ENCODE data around the gene PTGER1. TPM values are rescaled to one million over a fixed set of nuclear protein-coding genes. Genes with fewer than 3 reads are reported as not detected.

The PTGER1 gene
- total and polyA plus RNA-seq, 2 donors (not counting 3 experiments of a cell fraction or from before 2014, with no cell fraction given): 0.21 to 0.40 TPM

- Histone ChIP-seq H3K36me3 (ENCODE audit: control insufficient read depth in 2 of 2, extremely low read depth in 1 of 2, insufficient read depth in 2 of 2, low read length in 2 of 2) (no peaks in the 10 kb centered on the region), H3K9ac (replicated peaks; ENCODE audit: extremely low read depth, insufficient read depth, low read length) (no peak overlapping the region), H3K79me2 (ENCODE audit: control insufficient read depth, insufficient read depth, low read length) (no peaks in the 10 kb centered on the region), H3K27ac (ENCODE audit: insufficient read depth, low read depth, low read length) (no peak overlapping the region), H4K20me1 (replicated peaks; ENCODE audit: control insufficient read depth, extremely low read depth, insufficient read depth, low read length) (no peaks in the 10 kb centered on the region), H3K4me1 (ENCODE audit: control insufficient read depth, extremely low read depth, insufficient read depth, low read length) (peaks cover 10% of the 10 kb centered on the region), H3K9me3 (replicated peaks; ENCODE audit: control insufficient read depth, insufficient read depth, low read length) (no peaks in the 10 kb centered on the region), H3K27me3 (ENCODE audit: control insufficient read depth in 2 of 2, insufficient read depth in 2 of 2, low read length in 2 of 2) (peaks cover 0 to 2% of the 10 kb centered on the region in 2 experiments), H3K4me2 (ENCODE audit: insufficient read depth, low read length) (no peak overlapping the region), H3K9me1 (replicated peaks; ENCODE audit: control insufficient read depth, extremely low read depth, insufficient read depth, low read length) (no peaks in the 10 kb centered on the region), H2AFZ (ENCODE audit: low read depth, low read length) (no peak overlapping the region), H3K4me3 (replicated peaks in 1 of 3; ENCODE audit: insufficient read depth in 1 of 3, low read depth in 1 of 3, low read length in 3 of 3) (no peak overlapping the region)
- DNase-seq (ENCODE audit: low read depth, low spot score) (no peak), FAIRE-seq (no peak)
- POLR2A ChIA-PET: no interaction called here
- CTCF ChIA-PET: no interaction called here
- intact Hi-C loops (cut with micrococcal nuclease) (no loop called here), dilution Hi-C loops (cut with MboI; ENCODE audit: extremely low pct_ligation_motif_present, low sequenced_read_pairs) (no loop called here)
- TF ChIP-seq EZH2 (IDR thresholded peaks at IDR 0.05; ENCODE audit: borderline replicate concordance, low read depth, low read length, severe bottlenecking) (no peak), GATA2 (IDR thresholded peaks at IDR 0.05; ENCODE audit: insufficient read depth, insufficient read length, low read depth, low read length) (no peak), JUN (IDR thresholded peaks at IDR 0.05; ENCODE audit: borderline replicate concordance, insufficient read depth, insufficient read length, low read depth) (no peak)
- no TSS peak for BruUV-seq (replicated peaks)
Measured at GRCh38 chr19:14502334-14503092, 27.4 kb upstream of the PTGER1 start.

- FAIRE-seq (peak; percentile 96), DNase-seq (ENCODE audit: low read depth, low spot score) (peak; percentile 59)
- H3K9me3 ChIP-seq (replicated peaks; ENCODE audit: control insufficient read depth, insufficient read depth, low read length): no peaks in the 10 kb centered on the region
- dilution Hi-C loops (cut with MboI; ENCODE audit: extremely low pct_ligation_motif_present, low sequenced_read_pairs) (no loop called here), intact Hi-C loops (cut with micrococcal nuclease) (no loop called here)
- no peak overlapping the region for H3K4me3 ChIP-seq (replicated peaks in 1 of 3; ENCODE audit: insufficient read depth in 1 of 3, low read depth in 1 of 3, low read length in 3 of 3)
- H3K79me2 ChIP-seq (ENCODE audit: control insufficient read depth, insufficient read depth, low read length): peaks cover 23% of the 10 kb centered on the region
- H3K4me1 ChIP-seq (ENCODE audit: control insufficient read depth, extremely low read depth, insufficient read depth, low read length): peaks cover 23% of the 10 kb centered on the region
- H3K36me3 ChIP-seq (ENCODE audit: control insufficient read depth in 2 of 2, extremely low read depth in 1 of 2, insufficient read depth in 2 of 2, low read length in 2 of 2): peaks cover 0 to 2% of the 10 kb centered on the region in 2 experiments
- H2AFZ ChIP-seq (ENCODE audit: low read depth, low read length): peak overlapping the region; percentile 56
- no peak overlapping the region for H3K27ac ChIP-seq (ENCODE audit: insufficient read depth, low read depth, low read length)
- peaks cover 0 to under 1% of the 10 kb centered on the region in 2 experiments for H3K27me3 ChIP-seq (ENCODE audit: control insufficient read depth in 2 of 2, insufficient read depth in 2 of 2, low read length in 2 of 2)
- no peaks in the 10 kb centered on the region for H3K9me1 ChIP-seq (replicated peaks; ENCODE audit: control insufficient read depth, extremely low read depth, insufficient read depth, low read length)
- no peak overlapping the region for H3K9ac ChIP-seq (replicated peaks; ENCODE audit: extremely low read depth, insufficient read depth, low read length)
- TF ChIP-seq FOS (IDR thresholded peaks at IDR 0.05; ENCODE audit: borderline replicate concordance, insufficient read depth, low read length) (no peak), CTCF (IDR thresholded peaks at IDR 0.05; ENCODE audit: extremely low read depth in 1 of 2, insufficient read depth in 1 of 2, low read depth in 1 of 2, low read length in 2 of 2) (no peak), JUN (IDR thresholded peaks at IDR 0.05; ENCODE audit: borderline replicate concordance, insufficient read depth, insufficient read length, low read depth) (no peak), MYC (IDR thresholded peaks at IDR 0.05; ENCODE audit: low read depth, low read length) (no peak), EZH2 (IDR thresholded peaks at IDR 0.05; ENCODE audit: borderline replicate concordance, low read depth, low read length, severe bottlenecking) (no peak), POLR2AphosphoS5 (IDR thresholded peaks at IDR 0.05; ENCODE audit: insufficient read depth, low read depth, low read length) (no peak), POLR2A (IDR thresholded peaks at IDR 0.05; ENCODE audit: low read depth, low read length) (no peak), GATA2 (IDR thresholded peaks at IDR 0.05; ENCODE audit: insufficient read depth, insufficient read length, low read depth, low read length) (no peak), MAX (IDR thresholded peaks at IDR 0.05; ENCODE audit: insufficient read depth, insufficient read length) (no peak)
- CTCF ChIA-PET: interaction anchor here (0.9 to 2.9 kb wide), 7 partner anchors 10 to 64 kb away, joined by 3 to 13 read pairs (median 5); no protein-coding TSS in a partner anchor
- no peaks in the 10 kb centered on the region for H4K20me1 ChIP-seq (replicated peaks; ENCODE audit: control insufficient read depth, extremely low read depth, insufficient read depth, low read length)
- H3K4me2 ChIP-seq (ENCODE audit: insufficient read depth, low read length): peak overlapping the region; percentile 6
- POLR2A ChIA-PET: interaction anchor here (3.0 kb wide), 1 partner anchor 20 kb away, joined by 22 read pairs; the partner anchor contains the start of gene DNAJB1
- no TSS peak for BruUV-seq (replicated peaks)
Measured at GRCh38 chr19:14497228-14497921, 22.2 kb upstream of the PTGER1 start.
